CD1c-positive myeloid dendritic cell (primary cell): ENCODE data around the gene MVB12B.
A peak's percentile ranks its signal among the peaks of the same experiment; 100 is the strongest.

Experiments
- DNase-seq: peaks from one replicate; pipeline ENCODE4 v3.0.0-alpha.2; 2016; ENCODE audit errors: extremely low spot score

Gene MVB12B

DNA sequence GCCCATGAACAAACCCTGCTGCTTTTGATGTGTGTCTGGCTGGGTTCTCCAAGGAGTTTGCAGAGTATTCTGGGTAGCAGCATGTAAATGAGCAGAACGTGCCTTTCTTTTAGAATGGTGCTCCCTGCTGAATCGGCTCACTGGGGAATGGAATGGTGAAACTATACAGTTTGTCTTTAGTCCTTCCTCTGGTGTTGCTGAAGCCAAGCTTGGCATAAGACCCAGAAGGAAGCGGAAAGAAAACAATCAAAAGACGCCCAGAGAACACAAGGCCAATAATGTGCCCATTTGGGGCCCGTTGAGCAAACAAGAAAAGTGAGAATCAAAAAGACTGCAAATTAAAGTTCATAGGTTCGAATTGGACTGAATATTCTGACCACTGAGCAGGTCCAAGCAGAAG, 60.1 kb downstream of the MVB12B start:
- DNase-seq = no peak

DNA sequence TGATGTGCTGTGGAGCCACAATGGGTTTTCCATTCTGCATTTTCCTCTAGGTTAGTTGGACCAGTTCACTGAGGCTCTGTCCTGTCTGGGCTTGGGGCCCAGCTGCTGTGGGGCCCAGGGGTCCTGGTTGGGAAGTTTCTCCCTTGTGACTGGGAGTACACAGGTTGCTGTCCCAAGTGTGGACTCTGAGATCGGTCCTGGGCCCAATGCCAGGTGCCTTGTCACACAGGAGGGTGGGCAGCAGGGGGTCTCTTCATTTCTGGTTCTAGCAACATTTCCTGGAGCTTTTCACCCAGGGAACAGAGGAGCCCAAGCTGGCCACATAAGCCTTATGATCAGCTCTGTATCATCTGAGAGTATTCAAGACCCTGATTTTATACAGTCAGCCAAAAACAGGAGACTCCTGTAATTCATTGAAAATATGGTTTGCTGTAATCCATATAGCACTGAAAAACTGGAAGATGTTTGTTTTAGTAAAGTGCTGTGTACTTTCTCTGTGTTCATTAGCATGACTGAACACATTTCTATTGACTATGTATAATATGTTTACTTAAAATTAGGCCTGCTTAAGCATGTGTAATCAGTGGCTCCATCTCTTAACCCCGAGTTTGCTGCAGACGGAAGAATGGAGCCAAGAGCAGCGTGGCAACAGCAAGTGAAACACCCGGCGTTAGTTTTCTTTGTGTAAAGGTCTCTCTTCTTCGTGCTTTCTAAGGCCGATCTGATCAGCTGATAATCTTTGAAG, 62.5 kb downstream of the MVB12B start:
- no peak for DNase-seq

DNA sequence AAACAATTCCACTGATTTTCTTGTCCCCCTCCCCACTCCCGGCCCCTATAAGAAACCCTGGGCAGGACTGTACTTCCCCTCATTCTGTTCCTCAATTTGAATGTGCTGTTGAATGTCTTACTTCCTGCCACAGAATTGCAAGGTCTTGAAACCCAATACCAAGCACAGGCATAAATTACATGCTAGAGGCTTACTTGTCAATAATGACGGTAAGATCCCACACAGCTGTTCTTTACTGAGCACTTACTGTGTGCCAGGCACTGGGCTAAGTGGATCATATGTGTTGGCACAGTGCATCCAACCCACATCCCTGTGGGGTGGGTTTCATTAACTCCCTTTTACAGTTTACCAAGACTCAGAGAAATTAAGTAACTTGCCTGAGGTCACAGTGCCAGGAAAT, 63.4 kb downstream of the MVB12B start:
- peak; percentile 73 for DNase-seq

DNA sequence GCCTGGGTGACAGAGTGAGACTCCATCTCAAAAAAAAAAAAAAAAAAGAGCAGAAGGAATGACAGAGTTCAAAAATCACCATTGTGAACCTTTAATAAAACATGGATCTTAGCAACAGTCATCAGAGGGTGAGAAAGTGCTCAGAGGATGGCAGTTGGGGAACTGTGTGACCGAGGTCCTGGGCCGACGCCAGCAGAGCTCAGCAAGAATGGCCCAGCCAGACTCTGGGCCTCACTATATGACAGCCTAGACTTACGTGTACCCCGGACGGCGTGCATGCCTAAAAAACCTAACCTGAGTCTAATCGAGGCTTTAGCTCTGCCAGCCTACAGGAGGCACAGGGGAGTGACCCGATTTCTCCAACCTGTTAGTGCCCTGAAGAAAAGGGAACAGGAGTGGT, 64.3 kb downstream of the MVB12B start:
- no peak for DNase-seq

DNA sequence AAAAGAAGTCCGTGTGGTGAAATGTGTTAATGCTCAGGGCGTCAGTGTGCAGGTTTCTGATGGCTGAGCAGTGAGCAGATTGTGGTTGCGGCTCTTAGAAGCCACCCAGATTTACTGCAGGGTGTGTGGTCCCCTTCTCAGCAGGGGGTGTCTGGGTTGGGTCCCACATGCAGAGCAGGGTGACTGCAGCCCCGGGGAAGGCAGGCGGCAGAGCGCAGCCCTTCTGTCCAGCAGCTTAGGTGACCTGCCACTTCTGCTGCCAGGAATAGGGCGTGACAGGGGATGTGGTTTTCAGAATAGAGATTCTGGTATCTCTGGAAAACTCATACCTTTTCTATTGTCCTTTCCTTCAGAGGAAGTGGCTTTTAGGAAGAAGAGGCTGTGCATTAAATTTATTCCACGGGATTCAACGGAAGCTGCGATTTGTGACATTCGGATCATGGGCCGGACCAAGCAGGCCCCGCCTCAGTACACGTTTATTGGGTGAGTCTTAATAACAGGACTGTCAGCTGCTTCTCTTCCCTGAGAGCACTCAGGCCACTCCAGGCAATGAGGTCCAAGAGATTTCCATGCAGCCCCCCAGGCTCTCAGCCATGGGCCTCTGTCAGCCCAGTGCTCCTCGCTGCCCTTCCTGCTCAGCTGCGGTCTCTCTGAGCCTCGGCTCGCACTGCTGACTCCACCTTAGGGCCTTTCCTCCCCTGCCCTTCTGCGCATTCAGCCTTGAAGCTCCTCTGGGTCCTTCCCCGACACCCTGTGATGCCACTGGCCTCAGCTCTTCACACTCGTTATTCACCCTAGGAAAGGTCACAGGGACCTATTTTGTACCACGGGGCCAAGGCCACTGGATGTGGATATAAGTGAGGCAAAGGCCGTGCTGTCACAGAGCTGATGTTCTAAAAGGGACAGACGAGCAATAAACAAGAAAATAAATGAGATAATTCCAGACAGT, 65.4 kb downstream of the MVB12B start:
- DNase-seq = no peak

DNA sequence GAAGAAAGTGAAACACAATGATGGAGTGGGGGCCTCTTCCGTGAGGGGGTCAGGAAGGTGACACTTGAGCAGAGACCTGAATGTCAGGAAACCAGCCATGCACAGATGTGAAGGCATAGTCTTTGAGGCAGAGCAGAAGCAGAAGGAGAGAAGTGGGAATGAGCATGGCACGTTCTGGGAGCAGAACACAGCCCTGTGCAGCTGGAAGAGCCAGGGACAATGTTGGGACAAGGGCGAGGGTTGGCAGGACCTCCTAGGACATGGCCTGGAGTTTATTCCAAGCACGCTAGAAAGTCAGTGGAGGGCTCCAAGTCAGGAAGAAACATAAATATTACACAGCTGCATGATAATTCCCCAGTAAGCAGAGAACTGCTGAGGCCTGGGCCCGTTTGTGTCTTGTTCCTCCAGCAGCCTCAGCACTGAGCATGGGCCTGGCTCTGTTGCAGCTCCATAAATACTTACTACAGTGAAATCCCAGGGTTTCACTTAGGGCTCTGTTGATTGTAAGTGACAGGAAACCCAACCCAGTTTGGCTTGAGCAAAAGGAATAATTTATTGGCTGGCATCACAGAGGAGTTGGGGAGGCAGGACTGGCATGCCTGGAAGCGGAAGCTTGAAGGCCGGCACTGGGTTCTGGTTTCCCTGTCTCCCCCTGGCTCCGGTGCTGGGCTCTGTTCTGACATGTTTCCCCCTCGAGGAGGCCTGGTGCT, 66.2 kb downstream of the MVB12B start:
- no peak for DNase-seq

DNA sequence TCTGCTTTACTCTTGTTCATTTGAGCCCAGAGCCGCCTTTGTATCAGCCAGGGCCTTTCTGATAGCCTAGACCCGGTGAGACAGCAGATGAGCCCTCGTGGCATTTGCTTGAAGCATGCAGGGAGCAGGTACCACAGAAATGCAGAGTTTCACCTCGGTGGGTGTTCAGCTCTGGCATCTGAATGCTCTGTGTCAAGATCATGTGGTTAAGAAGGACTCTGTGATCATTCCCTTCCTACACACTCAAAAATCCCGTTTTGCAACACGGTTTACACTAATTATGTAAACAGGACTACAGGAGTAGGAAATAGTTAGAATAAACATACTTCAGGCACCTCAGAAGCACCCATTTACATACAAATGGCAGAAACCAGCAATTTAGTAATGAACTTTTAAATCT, 67.2 kb downstream of the MVB12B start:
- DNase-seq = peak; percentile 70

DNA sequence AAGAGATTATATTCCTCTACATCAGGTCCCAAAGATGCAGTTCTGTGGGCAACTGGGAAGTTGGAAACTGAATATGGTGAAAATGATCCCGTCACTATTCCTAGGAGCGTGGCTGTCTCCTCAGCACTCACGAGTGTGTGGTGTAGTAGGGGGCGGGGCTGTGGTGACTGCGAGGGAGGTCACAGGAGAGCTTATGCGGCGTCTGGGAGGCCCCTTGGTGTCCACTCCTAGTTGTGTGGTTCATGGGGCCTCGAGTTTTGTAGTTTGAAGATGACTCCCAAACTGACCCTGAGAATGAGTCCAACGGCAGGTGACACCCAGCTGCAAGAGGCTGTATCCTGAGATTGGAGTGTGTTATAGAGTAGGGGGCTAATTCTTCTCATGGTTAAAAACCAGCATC, 68.2 kb downstream of the MVB12B start:
- no peak for DNase-seq

DNA sequence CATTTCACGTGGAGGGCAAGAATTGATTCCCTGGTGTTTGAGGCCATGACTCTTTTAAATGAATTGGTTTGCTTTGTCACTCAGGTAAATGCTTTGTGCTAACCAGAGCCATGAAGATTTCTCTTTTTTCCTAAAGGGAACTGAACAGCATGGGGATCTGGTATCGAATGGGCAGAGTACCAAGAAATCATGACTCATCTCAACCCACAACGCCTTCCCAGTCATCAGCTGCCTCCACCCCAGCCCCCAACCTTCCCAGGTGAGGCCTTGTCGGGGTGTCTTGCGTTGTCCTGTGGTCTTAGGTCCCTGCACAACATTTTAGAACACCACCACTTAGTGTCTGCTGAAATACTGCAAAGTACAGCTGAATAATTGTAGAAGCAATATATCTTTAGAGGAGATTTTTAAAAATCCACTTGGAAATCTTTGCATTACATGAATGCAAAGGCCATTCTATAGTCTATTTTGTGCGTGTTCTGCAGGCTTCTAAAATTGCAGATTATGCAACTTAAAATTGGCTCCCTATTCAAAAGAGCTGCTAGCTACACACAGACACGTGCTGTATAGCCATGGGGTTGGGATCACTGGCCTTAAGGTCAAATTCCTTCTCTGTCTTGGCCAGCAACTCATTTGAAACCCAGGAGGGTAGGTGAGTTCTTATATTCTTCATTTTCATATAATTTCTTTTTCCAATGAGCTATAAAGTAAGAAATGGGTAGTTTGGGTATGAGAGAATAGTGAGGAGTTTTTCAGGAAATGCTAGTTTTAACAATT, 69.0 kb downstream of the MVB12B start:
- peak; percentile 40 for DNase-seq

DNA sequence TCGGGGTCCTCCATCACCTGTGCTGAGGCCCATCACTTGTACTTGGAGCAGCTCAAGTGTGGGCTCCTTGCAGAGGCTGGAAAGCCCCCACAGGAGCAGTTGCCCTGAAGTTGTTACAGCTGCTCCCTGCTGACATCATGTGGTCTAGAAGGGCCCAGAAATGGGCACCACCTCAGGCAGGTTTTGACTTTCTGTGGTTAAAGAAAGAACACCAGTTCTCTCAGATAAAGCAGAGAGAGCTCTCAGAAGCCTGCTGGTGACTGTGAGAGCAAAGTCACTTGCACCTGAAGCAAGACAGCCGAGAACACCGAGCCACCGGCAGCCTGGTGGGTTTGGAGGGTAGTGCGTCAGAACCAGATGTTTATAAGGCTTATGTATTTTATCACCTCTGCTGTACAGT, 70.4 kb downstream of the MVB12B start:
- DNase-seq = peak; percentile 43

DNA sequence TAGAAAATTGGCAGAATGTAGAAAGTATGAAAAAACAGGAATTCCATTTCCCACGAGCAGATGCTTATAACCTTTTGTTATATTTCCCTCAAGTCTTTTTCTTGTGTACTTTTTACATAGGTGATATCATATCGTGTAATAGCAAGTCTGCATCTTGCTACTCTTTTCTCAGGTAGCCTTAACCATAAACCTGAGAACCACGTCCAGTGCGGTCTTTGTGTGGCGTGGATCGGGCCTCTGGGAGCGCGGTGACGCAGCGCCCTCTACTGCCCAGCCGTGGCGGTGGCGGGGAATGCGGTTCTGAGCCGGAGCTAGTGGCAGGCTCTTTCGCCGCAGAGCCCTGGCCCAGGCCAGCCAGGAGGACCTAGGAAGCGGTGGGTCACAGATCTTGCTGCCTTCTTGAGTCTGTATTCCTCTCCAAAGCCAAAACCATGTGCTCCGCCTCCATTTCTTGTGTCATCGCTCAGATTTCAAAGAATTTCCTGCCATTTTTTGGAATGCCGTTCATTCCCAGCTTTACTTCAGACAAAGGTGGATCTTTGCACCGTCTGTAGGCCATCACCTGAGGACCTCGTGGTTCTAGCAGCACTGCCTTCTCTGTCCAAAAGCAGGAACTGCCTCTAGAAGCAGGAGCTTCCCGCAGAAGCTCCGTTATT, 71.9 kb downstream of the MVB12B start:
- peak; percentile 79 for DNase-seq

DNA sequence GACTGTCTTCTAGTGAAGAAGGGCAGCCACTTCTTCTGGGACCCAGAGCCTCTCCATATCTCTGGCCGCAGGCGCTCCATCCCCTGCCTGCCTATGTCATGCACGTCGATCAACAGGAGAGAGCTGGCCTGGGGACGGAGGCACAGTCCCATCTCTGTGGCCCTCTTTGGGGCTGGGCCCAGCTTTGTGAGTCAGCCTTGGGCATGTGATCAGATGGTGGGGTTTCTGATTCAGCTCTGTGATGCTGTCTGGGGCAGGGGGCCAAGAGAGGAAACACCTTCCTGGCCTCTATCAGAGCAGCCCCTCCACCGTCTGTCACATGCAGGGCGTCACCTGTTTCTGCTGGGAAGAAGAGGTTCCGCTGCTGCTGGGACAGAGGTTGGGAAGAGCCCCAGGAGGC, 72.6 kb downstream of the MVB12B start:
- DNase-seq = no peak

DNA sequence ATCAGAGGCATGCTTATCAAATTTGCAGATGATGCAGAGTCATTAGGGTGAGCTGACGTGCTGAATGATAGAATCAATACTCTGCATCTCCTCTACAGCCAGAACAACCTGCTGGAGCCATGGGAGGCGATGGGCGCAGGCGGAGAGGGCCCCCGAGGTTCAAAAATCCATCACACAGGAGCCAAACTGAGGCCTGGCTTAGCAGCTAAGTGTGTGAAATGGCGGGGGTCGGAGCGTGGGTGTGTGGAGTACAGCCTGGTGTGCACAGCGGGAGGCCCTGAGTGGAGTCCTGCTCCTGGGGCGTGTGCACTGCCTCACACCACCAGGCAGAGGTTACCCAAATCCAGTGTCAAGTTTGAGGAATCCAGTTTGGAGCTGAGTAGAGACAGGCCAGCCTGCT, 73.2 kb downstream of the MVB12B start:
- no peak for DNase-seq

DNA sequence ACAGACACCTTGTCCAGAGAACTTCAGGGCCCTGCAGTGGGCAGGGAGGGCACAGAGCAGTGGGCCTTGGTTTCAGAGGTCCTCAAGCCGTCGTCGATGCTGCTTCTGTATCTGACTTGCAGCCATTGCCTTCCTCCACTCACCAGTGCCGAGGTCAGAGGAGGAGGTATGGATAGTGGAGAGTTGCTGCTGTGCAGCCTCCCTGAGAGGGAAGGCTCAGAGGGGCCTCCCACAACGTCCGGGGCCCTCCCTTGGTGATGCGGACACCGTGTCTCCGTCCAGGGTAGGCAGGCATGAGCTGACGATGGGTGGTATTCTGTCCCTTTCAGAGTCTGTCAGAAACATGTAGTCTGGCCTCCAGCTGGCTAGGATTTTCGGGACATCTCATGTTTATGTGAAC, 73.9 kb downstream of the MVB12B start:
- DNase-seq = no peak

DNA sequence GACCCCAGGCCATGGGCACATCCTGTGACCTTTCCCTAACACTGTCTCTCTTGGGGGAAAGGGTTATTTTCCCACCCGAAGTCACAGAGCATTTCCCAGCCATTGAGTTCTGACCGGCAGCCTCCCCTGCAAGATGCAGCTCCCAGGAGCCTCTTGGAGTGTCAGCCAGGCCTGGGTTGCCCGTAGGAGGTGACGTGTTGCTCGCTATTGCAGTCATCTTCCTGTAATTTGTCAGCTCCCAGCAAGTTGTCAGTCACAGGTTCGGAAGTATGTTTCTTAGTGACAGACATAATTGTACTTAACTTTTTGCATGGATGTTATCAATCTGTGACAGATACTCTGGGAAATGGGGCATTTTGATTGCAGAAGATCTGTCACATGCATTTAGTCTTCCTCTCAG, 74.5 kb downstream of the MVB12B start:
- DNase-seq = no peak

DNA sequence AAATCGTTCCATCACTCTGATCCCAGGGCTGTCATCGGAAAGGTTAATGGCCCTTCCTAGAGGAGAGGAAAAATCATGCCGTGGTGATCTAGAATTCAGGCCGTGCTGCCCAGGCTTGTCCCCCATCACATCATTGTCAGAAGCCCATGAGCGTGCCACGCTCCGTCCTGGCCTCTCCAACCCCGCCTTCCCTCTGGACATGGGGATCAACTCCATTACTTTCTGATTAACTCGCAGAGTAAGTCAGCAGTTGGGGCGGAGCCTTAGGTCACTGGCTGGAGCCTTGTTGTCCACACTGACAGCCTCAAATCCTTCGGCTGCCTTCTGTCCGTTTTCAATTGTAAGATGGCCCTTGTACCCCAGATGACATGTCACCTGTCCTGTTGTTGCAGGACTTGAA, 75.0 kb downstream of the MVB12B start:
- no peak for DNase-seq

DNA sequence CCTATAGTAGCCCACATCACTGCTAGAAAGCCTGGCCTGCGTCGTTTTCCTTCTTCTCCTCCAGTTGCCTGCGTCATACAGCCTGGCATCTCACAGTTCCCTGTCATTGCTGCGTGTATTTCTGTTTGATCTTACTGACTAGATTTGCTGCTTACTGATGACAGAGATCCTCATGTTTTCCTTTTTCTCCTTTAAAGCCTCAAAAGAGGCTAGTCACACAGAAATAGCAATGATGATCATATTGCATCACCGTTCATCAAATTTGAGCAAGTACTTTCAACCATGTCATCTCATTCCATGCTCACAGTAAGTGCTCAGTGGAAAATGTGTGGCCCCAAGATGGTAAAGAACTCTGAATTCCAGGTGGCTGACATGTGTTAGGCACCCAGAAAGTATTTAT, 76.8 kb downstream of the MVB12B start:
- DNase-seq = no peak

DNA sequence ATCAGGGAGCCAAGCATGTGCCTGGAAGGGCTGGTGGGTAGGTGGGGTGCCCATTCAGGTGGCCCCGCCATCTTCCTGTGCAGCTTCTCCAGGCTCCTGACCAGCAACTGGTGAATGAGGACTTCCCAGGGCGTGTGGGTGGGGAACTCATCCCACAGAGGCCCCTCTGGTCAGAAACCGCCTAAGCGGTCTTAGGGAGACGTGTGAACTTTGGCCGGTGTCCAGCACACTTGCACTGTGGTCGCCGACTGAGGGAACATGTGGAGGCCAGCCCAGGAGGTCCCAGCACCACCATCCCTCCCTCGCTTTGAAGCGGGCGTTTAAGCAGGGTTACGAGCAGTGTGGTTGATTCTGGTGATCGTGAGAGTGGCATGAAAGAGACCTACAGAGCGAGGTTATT, 77.8 kb downstream of the MVB12B start:
- no peak for DNase-seq

DNA sequence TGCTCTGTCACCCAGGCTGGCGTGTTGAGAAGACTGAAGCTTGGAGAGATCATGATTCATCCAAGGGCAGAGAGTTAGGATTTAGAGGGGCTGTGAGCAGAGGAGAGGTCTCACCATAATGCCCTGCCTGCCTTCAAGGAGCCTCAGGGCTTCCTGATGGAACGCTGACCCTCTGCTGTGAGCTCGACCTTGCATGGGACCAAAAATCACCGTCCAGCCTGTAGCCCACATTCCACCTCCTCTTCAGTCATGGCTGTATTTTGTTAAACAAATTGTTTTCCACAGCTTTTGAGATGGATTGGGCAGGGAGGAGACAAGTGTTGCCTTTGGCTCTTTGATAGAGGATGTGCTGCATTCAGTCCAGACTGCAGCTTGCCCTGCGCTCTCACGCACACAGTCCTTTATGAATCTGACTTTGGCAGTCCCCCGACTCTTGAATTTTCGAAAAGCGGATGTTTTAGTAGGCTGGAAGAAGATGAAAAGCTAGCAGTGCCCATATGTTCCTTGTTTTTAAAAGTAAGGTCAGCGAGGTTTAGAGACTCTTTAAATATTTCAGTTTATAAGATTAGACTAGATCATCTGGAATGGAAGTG, 79.5 kb downstream of the MVB12B start:
- DNase-seq = no peak

DNA sequence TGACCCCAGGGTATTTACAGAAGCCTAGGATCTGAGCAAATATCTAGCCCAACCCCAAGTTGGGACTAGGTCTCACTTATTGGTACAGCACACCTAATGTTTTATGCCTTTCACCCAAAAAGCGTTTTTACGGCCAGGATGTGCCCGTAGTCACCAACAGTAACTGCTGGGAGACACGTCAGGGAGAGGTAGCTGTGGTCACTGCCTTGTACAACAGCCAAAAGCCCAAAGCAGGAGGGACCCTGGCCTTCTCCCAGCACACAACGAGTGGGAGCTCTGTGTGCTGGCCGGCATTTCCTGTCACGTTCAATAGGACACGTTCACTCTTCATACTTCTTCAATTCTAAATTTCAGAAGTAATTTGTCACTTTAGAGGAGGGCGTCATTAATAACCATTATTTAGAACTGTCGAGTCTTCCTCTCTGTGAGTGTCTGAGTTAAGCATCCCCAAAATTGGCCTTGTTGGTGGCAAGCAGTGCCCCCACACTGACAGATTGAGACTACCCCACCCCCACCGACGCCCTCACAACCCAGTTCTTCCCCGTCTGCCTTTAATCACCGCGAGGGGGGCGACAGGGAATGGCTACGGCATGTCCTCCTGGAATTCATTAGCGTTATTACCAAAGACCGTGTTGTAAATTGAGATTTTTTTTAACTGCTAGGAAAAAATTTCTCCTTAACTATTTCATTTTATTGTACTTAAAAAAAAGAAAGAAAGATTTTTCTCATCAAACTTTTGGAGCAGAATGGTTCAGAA, 80.7 kb downstream of the MVB12B start:
- no peak for DNase-seq
